Measurements from ENCODE around the gene NRIP1. TPM values are rescaled to one million over a fixed set of nuclear protein-coding genes. Genes with fewer than 3 reads are reported as not detected.

The NRIP1 gene
- total and polyA plus RNA-seq, 12 donors, result 8.0 to 75.8 (median 46.0) TPM

GRCh38 chr21:15092745-15093144 lies 27.9 kb upstream of the NRIP1 start:
- no peaks in the 10 kb centered on the region for H3K4me1 ChIP-seq (replicated peaks in 1 of 2)
- no peak for DNase-seq
- 90 to 97% (median 97%) methylated on average over 2 of the region's 2 CpGs for WGBS, 4 donors
- intact Hi-C loops (cut with DNase I), result no loop called here
- no peaks in the 10 kb centered on the region for H3K36me3 ChIP-seq (replicated peaks in 1 of 2)
- no peaks in the 10 kb centered on the region for H3K9me3 ChIP-seq (replicated peaks in 1 of 3)
- no peak overlapping the region for H3K27ac ChIP-seq
- H3K4me3 ChIP-seq, result no peak overlapping the region
- TF ChIP-seq CTCF (IDR thresholded peaks at IDR 0.05), result no peak
- TF ChIP-seq POLR2A (IDR thresholded peaks at IDR 0.05), result no peak
- no peaks in the 10 kb centered on the region for H3K27me3 ChIP-seq

- Histone ChIP-seq H3K9me3 (replicated peaks in 1 of 3) (no peaks in the 10 kb centered on the region), H3K4me1 (replicated peaks in 1 of 2) (no peaks in the 10 kb centered on the region), H3K4me3 (no peak overlapping the region), H3K36me3 (replicated peaks in 1 of 2) (no peaks in the 10 kb centered on the region), H3K27me3 (no peaks in the 10 kb centered on the region), H3K27ac (no peak overlapping the region)
- no peak for DNase-seq
- 0 to 89% (median 42%) methylated on average over 1 of the region's 1 CpG for WGBS, 4 donors
- intact Hi-C loops (cut with DNase I), result no loop called here
- TF ChIP-seq CTCF (IDR thresholded peaks at IDR 0.05), result no peak
These were observed 25.6 kb upstream of the NRIP1 start for GRCh38 chr21:15090390-15090789.

DNA sequence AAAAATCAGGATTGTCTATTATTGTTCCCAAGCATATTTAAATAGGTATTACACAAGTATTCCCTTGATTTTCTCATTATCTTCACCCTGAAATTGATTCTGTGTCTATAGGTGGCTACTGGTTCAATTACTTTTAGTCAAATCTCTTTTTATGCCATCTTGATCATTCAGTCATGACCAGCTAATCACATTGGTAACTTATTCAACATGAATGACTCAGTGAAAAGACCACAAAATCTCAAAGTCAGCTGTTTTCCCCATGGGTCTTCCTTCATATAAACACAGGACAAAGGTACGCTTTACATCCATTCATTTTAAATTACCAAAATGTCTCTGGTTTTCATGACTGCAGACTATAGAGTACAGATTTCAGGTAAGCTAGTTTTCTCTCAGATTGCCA lies 23.7 kb upstream of the NRIP1 start:
- Histone ChIP-seq H3K36me3 (replicated peaks in 1 of 2) (no peaks in the 10 kb centered on the region), H3K27ac (no peak overlapping the region), H3K4me3 (no peak overlapping the region), H3K9me3 (replicated peaks in 1 of 3) (no peaks in the 10 kb centered on the region), H3K4me1 (replicated peaks in 1 of 2) (no peaks in the 10 kb centered on the region), H3K27me3 (no peaks in the 10 kb centered on the region)
- intact Hi-C loops (cut with DNase I), result no loop called here
- TF ChIP-seq POLR2A (IDR thresholded peaks at IDR 0.05), result no peak
- no peak for TF ChIP-seq CTCF (IDR thresholded peaks at IDR 0.05)
- 92 to 95% (median 93%) methylated on average over 1 of the region's 1 CpG for WGBS, 4 donors
- no peak for DNase-seq

GRCh38 chr21:15084668-15085067 lies 19.9 kb upstream of the NRIP1 start:
- Histone ChIP-seq H3K9me3 (replicated peaks in 1 of 3) (no peaks in the 10 kb centered on the region), H3K4me1 (replicated peaks in 1 of 2) (peaks cover 0 to 11% of the 10 kb centered on the region in 2 donors), H3K27me3 (no peaks in the 10 kb centered on the region), H3K27ac (no peak overlapping the region), H3K4me3 (no peak overlapping the region), H3K36me3 (replicated peaks in 1 of 2) (no peaks in the 10 kb centered on the region)
- intact Hi-C loops (cut with DNase I), result no loop called here
- TF ChIP-seq POLR2A (IDR thresholded peaks at IDR 0.05), result no peak
- TF ChIP-seq CTCF (IDR thresholded peaks at IDR 0.05), result no peak
- peak in 1 of 7 donors; percentile 10 for DNase-seq
